K562 (cell line): ENCODE data around the gene HSPB1. TPM values are rescaled to one million over a fixed set of nuclear protein-coding genes. Genes with fewer than 3 reads are reported as not detected.

Experiments
- ATAC-seq: fragments of 200-7000 bp; cut with Tn5 transposase; 3 replicates; pipeline ENCODE4 v1.9.1; 2020; ENCODE audit warnings: moderate library complexity
- BruUV-seq: library from RNA; stranded (reverse); fragments of 400-500 nt; replicated peaks from 2 replicates; lab custom pipeline; 2021; lab: Mats Ljungman, UMichigan
- CTCF ChIA-PET: fragments of 300-600 bp; formaldehyde crosslinking; extraction: SDS; loops from one replicate; lab custom pipeline; 2021; ENCODE audit warnings: low intra/inter-chr PET ratio; lab: Yijun Ruan, JAX
- POLR2A ChIA-PET: fragments of 300-600, 350-650 bp; sonication (Branson Sonifier 250); formaldehyde crosslinking; extraction: SDS; loops from one replicate; lab custom pipeline; 2021; ENCODE audit warnings: antibody characterized with exemption, inconsistent platforms; lab: Yijun Ruan, JAX
- DNase-seq, 4 experiments: peaks; one replicate each; pipeline versions ENCODE4 v3.0.0 to v3.0.0-alpha.2; 2011 to 2018; ENCODE audit warnings: low spot score in 3 of 4, mixed read lengths in 3 of 4; ENCODE audit errors: extremely low read depth in 1 of 4
- FAIRE-seq: peaks from 2 replicates; lab custom pipeline; 2011; peaks lifted over from hg19 to GRCh38; lab: Jason Lieb, UNC
- H2AFZ ChIP-seq: 2 replicates; pipeline ENCODE4 v1.6.0; 2011; ENCODE audit warnings: low read depth, low read length, control low read depth, inconsistent platforms
- H3K27ac ChIP-seq: fragments of 200-600 bp; 3 replicates; pipeline ENCODE4 v1.8.0; 2011; ENCODE audit warnings: low read depth, mild to moderate bottlenecking, control low read depth, inconsistent platforms, low read length, moderate library complexity, mixed read lengths; ENCODE audit errors: extremely low read depth
- H3K27me3 ChIP-seq, 2 experiments: fragments of 300-600 bp in 1 of 2; 2 replicates in 1 of 2; 3 replicates in 1 of 2; pipeline versions ENCODE4 v1.6.0 to v1.8.0; 2011; ENCODE audit warnings: inconsistent platforms in 2 of 2, low read length in 2 of 2, mild to moderate bottlenecking in 1 of 2, mixed read lengths in 1 of 2, moderate library complexity in 1 of 2; ENCODE audit not compliant: control insufficient read depth in 2 of 2, insufficient read depth in 2 of 2
- H3K36me3 ChIP-seq: fragments of 300-600 bp; 3 replicates; pipeline ENCODE4 v1.8.0; 2011; ENCODE audit warnings: mild to moderate bottlenecking, low read length, inconsistent platforms; ENCODE audit not compliant: control insufficient read depth, insufficient read depth
- H3K4me1 ChIP-seq, 2 experiments: fragments of 200-600 bp in 1 of 2; replicated peaks in 1 of 2; 2 replicates in 1 of 2; 3 replicates in 1 of 2; pipeline versions ENCODE4 v1.5.1 to v1.8.0; 2011; ENCODE audit warnings: inconsistent platforms in 2 of 2, low read length in 2 of 2, mild to moderate bottlenecking in 1 of 2, mixed read lengths in 1 of 2, moderate library complexity in 1 of 2; ENCODE audit not compliant: control insufficient read depth in 2 of 2, insufficient read depth in 2 of 2
- H3K4me2 ChIP-seq: 2 replicates; pipeline ENCODE4 v1.6.1; 2011; ENCODE audit warnings: low read length, control low read depth, inconsistent platforms, mixed read lengths; ENCODE audit not compliant: insufficient read depth
- H3K4me3 ChIP-seq: fragments of 200-600 bp; sonication (generic), shearing (Covaris generic); 2 replicates; pipeline ENCODE4 v1.5.1; 2016; ENCODE audit warnings: control low read depth, inconsistent platforms
- H3K79me2 ChIP-seq: fragments of 200-600 bp; 3 replicates; pipeline ENCODE4 v1.8.0; 2011; ENCODE audit warnings: low read length, inconsistent platforms; ENCODE audit not compliant: control insufficient read depth, insufficient read depth
- H3K9ac ChIP-seq, 2 experiments: 2 replicates each; pipeline versions ENCODE4 v1.6.0 to v1.6.1; 2011; ENCODE audit warnings: low read depth in 2 of 2, low read length in 2 of 2, control low read depth in 1 of 2, inconsistent platforms in 1 of 2, mild to moderate bottlenecking in 1 of 2, mixed read lengths in 1 of 2; ENCODE audit not compliant: insufficient read depth in 1 of 2
- H3K9me1 ChIP-seq: one replicate; pipeline ENCODE4 v1.6.0; 2011; ENCODE audit warnings: inconsistent platforms, mild to moderate bottlenecking, low read length, moderate library complexity; ENCODE audit not compliant: control insufficient read depth, insufficient read depth
- H3K9me3 ChIP-seq: replicated peaks from 2 replicates; pipeline ENCODE4 v1.5.1; 2011; ENCODE audit warnings: low read depth, low read length, inconsistent platforms; ENCODE audit not compliant: control insufficient read depth, insufficient read depth
- H4K20me1 ChIP-seq: replicated peaks from 2 replicates; pipeline ENCODE4 v1.6.1; 2011; ENCODE audit warnings: low read length, inconsistent platforms, mixed read lengths; ENCODE audit not compliant: control insufficient read depth, insufficient read depth
- CEBPB ChIP-seq: fragments of 450-650 bp; IDR thresholded peaks from 2 replicates; pipeline ENCODE4 v1.6.1; 2016; ENCODE audit warnings: missing genetic modification characterization, missing compliant biosample characterization
- CEBPG ChIP-seq, 3 experiments: fragments of 200-800 bp in 1 of 3; sonication (Bioruptor generic) in 1 of 3; sonication (generic) in 1 of 3; formaldehyde crosslinking in 1 of 3; IDR thresholded peaks in 2 of 3; conservative IDR thresholded peaks in 1 of 3; 2 replicates each; pipeline versions ENCODE4 v1.6.1 to v1.8.0; 2016 to 2022; ENCODE audit warnings: missing compliant biosample characterization in 2 of 3, missing genetic modification characterization in 2 of 3, mild to moderate bottlenecking in 1 of 3, missing genetic modification reagents in 1 of 3
- ELF1 ChIP-seq: fragments of 200-800 bp; sonication (Bioruptor generic); IDR thresholded peaks from 2 replicates; pipeline ENCODE4 v1.6.1; 2016; ENCODE audit warnings: missing genetic modification characterization, missing compliant biosample characterization
- KLF1 ChIP-seq: fragments of 450-650 bp; IDR thresholded peaks from 2 replicates; pipeline ENCODE4 v1.6.1; 2016; ENCODE audit warnings: missing genetic modification characterization, missing compliant biosample characterization
- TAL1 ChIP-seq: fragments of 450-650 bp; IDR thresholded peaks from 2 replicates; pipeline ENCODE4 v1.6.1; 2016; ENCODE audit warnings: mild to moderate bottlenecking
- TCF3 ChIP-seq: sonication (generic); formaldehyde crosslinking; IDR thresholded peaks from 2 replicates; pipeline ENCODE4 v1.4.0; 2020; ENCODE audit warnings: mild to moderate bottlenecking, missing genetic modification reagents
- ZFP36 ChIP-seq: fragments of 150-350 bp; IDR thresholded peaks from 2 replicates; pipeline ENCODE4 v1.6.1; 2018; ENCODE audit warnings: low read length, low read depth; ENCODE audit not compliant: partially characterized antibody
- ZNF75A ChIP-seq: fragments of 450-650 bp; formaldehyde crosslinking; IDR thresholded peaks from 2 replicates; pipeline ENCODE4 v1.4.0; 2020; ENCODE audit warnings: mild to moderate bottlenecking
- ZNF79 ChIP-seq: fragments of 250-450 bp; sonication (Bioruptor Pico); IDR thresholded peaks from 2 replicates; pipeline ENCODE4 v1.4.0; 2020; ENCODE audit warnings: low read depth, mild to moderate bottlenecking, moderate library complexity
- WGBS: fragments of 100-300 bp; shearing (Covaris generic); methylation state at CpG from one replicate; pipeline ENCODE4 v1.1.6; 2016; ENCODE audit warnings: low coverage, mixed read lengths; ENCODE audit not compliant: insufficient coverage; ENCODE audit errors: missing lambda C conversion rate; 5-methylcytosine and 5-hydroxymethylcytosine counted together
- in situ Hi-C: fragments of 300-500 bp; cut with MboI; formaldehyde crosslinking; loops from 4 replicates; pipeline ENCODE4 v1.15.0; 2018; ENCODE audit warnings: inconsistent platforms, mixed read lengths
- intact Hi-C: fragments of 100-400 bp; cut with micrococcal nuclease; formaldehyde crosslinking; loops from 2 replicates; pipeline ENCODE4 v1.14.2; 2022
- polyA plus RNA-seq, 8 experiments: library from polyadenylated mRNA; depleted of rRNA in 4 of 8; stranded (reverse) in 5 of 8; unstranded in 3 of 8; fragments of >200 nt; fragmentation: Nextera tagmentation in 2 of 8; fragmentation: Illumina TruSeq in 1 of 8; extraction: Ambion mirVana in 2 of 8; extraction: Trizol in 1 of 8; gene quantifications; 2 replicates each; pipeline versions ENCODE4 v1.2.1 to v1.2.3, GENCODE V29; 2011 to 2014; ENCODE audit warnings: inconsistent platforms in 1 of 8, missing spikeins in 1 of 8
- total RNA-seq, 7 experiments: library from RNA; depleted of rRNA in 6 of 7; stranded (reverse); fragments of >200 nt in 6 of 7; fragmentation: Illumina TruSeq in 2 of 7; extraction: Trizol in 2 of 7; gene quantifications; 2 replicates each; pipeline versions ENCODE4 v1.2.1 to v1.2.3, GENCODE V29; 2011 to 2021; ENCODE audit warnings: low replicate concordance in 1 of 7
- TF ChIP-seq, protein P1 (sequence below): IDR thresholded peaks from 3 replicates; pipeline ENCODE4 v1.6.1; 2011; ENCODE audit warnings: borderline replicate concordance, mild to moderate bottlenecking; ENCODE audit not compliant: insufficient read length, insufficient read depth

Gene HSPB1
- total and polyA plus RNA-seq, 9 of the 15 experiments (the other 6 are each of a cell fraction or from before 2014, with no cell fraction given), result 27.1 to 522 (median 138) TPM

DNA sequence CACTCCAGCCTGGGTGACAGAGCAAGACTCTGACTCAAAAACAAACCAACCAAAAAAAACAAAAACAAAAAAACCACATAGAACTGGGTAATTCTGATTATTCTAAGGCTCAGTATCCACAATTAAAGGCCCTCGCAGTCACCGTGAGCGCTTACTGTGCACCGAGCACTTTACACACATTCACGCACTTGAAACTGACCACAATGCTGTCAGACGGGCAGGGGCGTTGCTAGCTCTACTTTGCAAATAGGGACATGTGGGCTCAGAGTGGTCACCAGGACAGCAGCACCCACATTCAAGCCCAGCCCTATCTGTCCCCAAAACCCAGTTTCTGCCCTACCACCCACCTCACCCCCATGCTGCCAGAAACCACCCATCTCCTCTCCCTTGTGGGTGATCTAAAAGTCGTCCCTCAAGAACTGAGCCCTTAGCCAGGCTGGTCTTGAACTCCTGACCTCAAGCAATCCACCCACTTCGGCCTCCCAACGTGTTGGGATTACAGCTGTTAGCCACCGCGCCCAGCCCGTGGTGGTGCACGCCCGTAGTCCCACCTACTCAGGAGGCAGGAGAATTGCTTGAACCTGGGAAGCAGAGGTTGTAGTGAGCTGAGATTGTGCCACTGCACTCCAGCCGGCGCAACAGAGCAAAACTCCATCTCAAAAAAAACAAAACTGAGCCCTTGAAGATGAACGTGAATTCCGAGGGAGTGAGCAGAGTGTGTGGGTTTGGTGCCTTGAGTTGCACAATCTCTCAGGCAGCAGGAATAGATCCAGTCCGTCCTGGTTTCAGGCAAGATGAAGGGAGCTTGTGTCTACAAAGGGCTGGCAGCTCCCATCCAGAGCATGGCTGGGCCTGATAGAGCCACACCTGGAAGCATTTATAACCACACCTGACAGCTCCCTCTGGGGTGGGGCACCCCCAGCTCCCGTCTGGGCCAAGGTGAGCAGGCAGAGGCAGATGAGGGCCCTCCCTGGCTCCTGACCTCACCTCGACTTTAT, 5.4 kb upstream of the HSPB1 start:
- CTCF ChIA-PET, result no interaction called here
- no TSS peak for BruUV-seq
- ATAC-seq (no peak), FAIRE-seq (peak; percentile 32)
- no peak overlapping the region for H3K27ac ChIP-seq
- WGBS, result 40% methylated on average over 22 of the region's 22 CpGs
- peak; percentile 61; the same call in 1 of the 2 replicates for TF ChIP-seq CEBPG (CRISPR knock-in tag; IDR thresholded peaks at IDR 0.05)
- no peak for TF ChIP-seq CEBPG (tag; conservative IDR thresholded peaks at IDR 0.05 in 1 of 2, IDR thresholded peaks at IDR 0.05 in 1 of 2)
- TF ChIP-seq CEBPB (tag), result peak; percentile 83
- TF ChIP-seq ELF1 (tag), result no peak
- TF ChIP-seq TAL1, result 0 out of 2 replicates have a peak, but pooled peaks have one; percentile 4
- TF ChIP-seq KLF1 (tag), result 0 out of 2 replicates have a peak, but pooled peaks have one; percentile 29
- no peak for TF ChIP-seq ZNF79 (CRISPR knock-in tag)
- TF ChIP-seq ZNF75A (CRISPR knock-in tag), result no peak
- no peak for TF ChIP-seq TCF3
- TF ChIP-seq, protein P1, sequence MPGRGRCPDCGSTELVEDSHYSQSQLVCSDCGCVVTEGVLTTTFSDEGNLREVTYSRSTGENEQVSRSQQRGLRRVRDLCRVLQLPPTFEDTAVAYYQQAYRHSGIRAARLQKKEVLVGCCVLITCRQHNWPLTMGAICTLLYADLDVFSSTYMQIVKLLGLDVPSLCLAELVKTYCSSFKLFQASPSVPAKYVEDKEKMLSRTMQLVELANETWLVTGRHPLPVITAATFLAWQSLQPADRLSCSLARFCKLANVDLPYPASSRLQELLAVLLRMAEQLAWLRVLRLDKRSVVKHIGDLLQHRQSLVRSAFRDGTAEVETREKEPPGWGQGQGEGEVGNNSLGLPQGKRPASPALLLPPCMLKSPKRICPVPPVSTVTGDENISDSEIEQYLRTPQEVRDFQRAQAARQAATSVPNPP, result no peak
- TF ChIP-seq ZFP36, result peak; percentile 48
- TF ChIP-seq, all 486 proteins: peak for 5
- no peaks in the 10 kb centered on the region for H3K27me3 ChIP-seq
- peak overlapping the region; percentile 34; the same call in 1 of the 2 replicates for H2AFZ ChIP-seq
- H3K4me2 ChIP-seq, result no peak overlapping the region
- no peak for DNase-seq
- peak overlapping the region in 1 of 2 experiments; percentile 75; a peak in 1 of 4 replicates for H3K9ac ChIP-seq
- no peak overlapping the region for H3K4me3 ChIP-seq
- no peaks in the 10 kb centered on the region for H3K36me3 ChIP-seq
- POLR2A ChIA-PET, result interaction anchor here (0.6 to 1.0 kb wide), 3 partner anchors 10 to 66 kb away, joined by 3 read pairs; no protein-coding TSS in a partner anchor
- in situ Hi-C loops, result no loop called here
- no peaks in the 10 kb centered on the region for H4K20me1 ChIP-seq
- no peaks in the 10 kb centered on the region for H3K9me1 ChIP-seq
- no peaks in the 10 kb centered on the region for H3K9me3 ChIP-seq
- intact Hi-C loops, result no loop called here
- H3K79me2 ChIP-seq, result no peaks in the 10 kb centered on the region
- H3K4me1 ChIP-seq, result peaks cover 17 to 37% of the 10 kb centered on the region in 2 experiments
